Naive thymus-derived CD8-positive, alpha-beta T cell (primary cell): ENCODE results near the gene FSCB. TPM values are rescaled to one million over a fixed set of nuclear protein-coding genes. Genes with fewer than 3 reads are reported as not detected.

ENCODE experiments used
- ATAC-seq, 2 donors: fragments of 150-1000 bp; cut with Tn5 transposase in 1 of 2; sonication (Bioruptor Pico), chemical (Tn5 transposase) in 1 of 2; 1 replicate in 1 of 2; 2 replicates in 1 of 2; pipeline ENCODE4 v1.10.0; 2021; ENCODE audit warnings: mild to moderate bottlenecking in 2 of 2, moderate library complexity in 2 of 2
- POLR2A ChIA-PET: fragments of 350-600 bp; sonication (Branson Sonifier 250); formaldehyde crosslinking; loops from one replicate; lab custom pipeline; 2021; ENCODE audit warnings: antibody characterized with exemption; lab: Charles Lee
- DNase-seq, 10 donors: peaks; one replicate each; pipeline versions ENCODE4 v3.0.0 to v3.0.0-alpha.2; 2020 to 2022
- H3K27ac Mint-ChIP-seq, 10 donors: one replicate each; pipeline ENCODE4 v1.8.0; 2020 to 2022; ENCODE audit warnings: mild to moderate bottlenecking in 10 of 10, mixed read lengths in 10 of 10, moderate library complexity in 4 of 10, inconsistent platforms in 1 of 10
- H3K27me3 Mint-ChIP-seq, 5 donors: one replicate each; pipeline ENCODE4 v1.8.0; 2021 to 2022; ENCODE audit warnings: mixed read lengths in 5 of 5
- H3K36me3 Mint-ChIP-seq, 3 donors: one replicate each; pipeline ENCODE4 v1.8.0; 2020 to 2022; ENCODE audit warnings: mixed read lengths in 3 of 3, mild to moderate bottlenecking in 2 of 3, inconsistent platforms in 1 of 3
- H3K4me1 Mint-ChIP-seq, 4 donors: one replicate each; pipeline ENCODE4 v1.8.0; 2021 to 2022; ENCODE audit warnings: mixed read lengths in 4 of 4
- H3K4me3 Mint-ChIP-seq, 10 donors: one replicate each; pipeline ENCODE4 v1.8.0; 2020 to 2022; ENCODE audit warnings: mild to moderate bottlenecking in 10 of 10, mixed read lengths in 10 of 10, moderate library complexity in 6 of 10, inconsistent platforms in 1 of 10
- H3K9me3 Mint-ChIP-seq, 9 donors: one replicate each; pipeline ENCODE4 v1.8.0; 2020 to 2022; ENCODE audit warnings: mixed read lengths in 9 of 9, mild to moderate bottlenecking in 3 of 9, inconsistent platforms in 1 of 9, moderate library complexity in 1 of 9
- polyA plus RNA-seq, 3 donors: library from polyadenylated mRNA; unstranded; fragments of 300-500 nt; fragmentation: Illumina TruSeq; gene quantifications; one replicate each; pipeline ENCODE4 v1.2.3, GENCODE V29; 2021
- total RNA-seq, 8 experiments: library from RNA in 2 of 8; stranded (reverse) in 2 of 8; gene quantifications; one replicate each; pipeline ENCODE4 v1.2.3 and lab custom pipeline; 2021 to 2026

Gene FSCB
- total and polyA plus RNA-seq, 5 experiments from 2014 or later = not detected

- Mint-ChIP-seq H3K36me3 (no peaks in the 10 kb centered on the region), H3K9me3 (peaks cover 0 to 18% (median 2%) of the 10 kb centered on the region in 9 donors), H3K27me3 (no peaks in the 10 kb centered on the region), H3K27ac (no peak overlapping the region), H3K4me1 (no peaks in the 10 kb centered on the region), H3K4me3 (no peak overlapping the region)
- POLR2A ChIA-PET = no interaction called here
- no peak for DNase-seq
- no peak for ATAC-seq
Observed at GRCh38 chr14:44463356-44464004, 43.6 kb downstream of the FSCB start.

- POLR2A ChIA-PET = no interaction called here
- Mint-ChIP-seq H3K4me1 (no peaks in the 10 kb centered on the region), H3K9me3 (peaks cover 0 to 18% (median 5%) of the 10 kb centered on the region in 9 donors), H3K36me3 (peaks cover 0 to 4% (median 0%) of the 10 kb centered on the region in 3 donors), H3K27me3 (no peaks in the 10 kb centered on the region), H3K27ac (no peak overlapping the region), H3K4me3 (no peak overlapping the region)
- ATAC-seq = no peak
- no peak for DNase-seq
Observed at GRCh38 chr14:44462381-44462780, 44.7 kb downstream of the FSCB start.

DNA sequence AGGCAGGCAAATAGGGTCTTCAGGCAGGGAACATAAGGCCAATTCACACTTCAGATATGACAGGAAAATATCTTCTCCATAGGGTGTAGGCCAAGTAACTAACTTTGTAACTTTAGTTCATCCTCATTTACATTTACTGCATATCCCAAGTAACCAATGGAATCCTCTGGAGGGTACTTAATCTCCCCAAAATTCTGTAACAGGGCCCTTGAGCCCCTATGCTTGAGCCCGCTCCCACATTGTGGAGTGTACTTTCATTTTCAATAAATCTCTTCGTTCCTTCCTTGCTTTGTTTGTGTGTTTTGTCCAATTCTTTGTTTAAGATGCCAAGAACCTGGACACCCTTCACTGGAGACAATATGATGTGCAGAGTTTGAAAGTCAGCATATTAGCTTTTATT is 45.3 kb downstream of the FSCB start:
- Mint-ChIP-seq H3K27ac (no peak overlapping the region), H3K9me3 (peaks cover 0 to 24% (median 9%) of the 10 kb centered on the region in 9 donors), H3K36me3 (peaks cover 0 to 5% (median 0%) of the 10 kb centered on the region in 3 donors), H3K27me3 (no peaks in the 10 kb centered on the region), H3K4me1 (no peaks in the 10 kb centered on the region), H3K4me3 (no peak overlapping the region)
- POLR2A ChIA-PET = no interaction called here
- ATAC-seq = no peak
- DNase-seq = no peak
